ENCODE measurements around the gene GABBR2.

GABBR2 gene

GRCh38 chr9:98549401-98549800 lies 159.3 kb downstream of the GABBR2 start:
- peaks cover 7% of the 10 kb centered on the region; the same call in 1 of the 2 replicates for H3K27me3 ChIP-seq (ENCODE audit: low read depth, low read length)
- H3K4me2 ChIP-seq (ENCODE audit: low read length): no peak overlapping the region
- H3K4me3 ChIP-seq (ENCODE audit: low read length): no peak overlapping the region
- no peaks in the 10 kb centered on the region for H4K20me1 ChIP-seq (ENCODE audit: insufficient read depth, low read length)
- no peaks in the 10 kb centered on the region for H3K4me1 ChIP-seq (ENCODE audit: low read length)
- no peaks in the 10 kb centered on the region for H3K36me3 ChIP-seq (replicated peaks; ENCODE audit: low read depth, low read length)
- H3K27ac ChIP-seq (ENCODE audit: low read length): no peak overlapping the region
- no peaks in the 10 kb centered on the region for H3K9me3 ChIP-seq (ENCODE audit: insufficient read depth, low read length)
- no peaks in the 10 kb centered on the region for H3K79me2 ChIP-seq (ENCODE audit: low read length)
- H2AFZ ChIP-seq (ENCODE audit: low read depth, low read length): no peak overlapping the region
- TF ChIP-seq EZH2phosphoT487 (IDR thresholded peaks at IDR 0.05; ENCODE audit: low read depth): no peak
- TF ChIP-seq, protein P1, sequence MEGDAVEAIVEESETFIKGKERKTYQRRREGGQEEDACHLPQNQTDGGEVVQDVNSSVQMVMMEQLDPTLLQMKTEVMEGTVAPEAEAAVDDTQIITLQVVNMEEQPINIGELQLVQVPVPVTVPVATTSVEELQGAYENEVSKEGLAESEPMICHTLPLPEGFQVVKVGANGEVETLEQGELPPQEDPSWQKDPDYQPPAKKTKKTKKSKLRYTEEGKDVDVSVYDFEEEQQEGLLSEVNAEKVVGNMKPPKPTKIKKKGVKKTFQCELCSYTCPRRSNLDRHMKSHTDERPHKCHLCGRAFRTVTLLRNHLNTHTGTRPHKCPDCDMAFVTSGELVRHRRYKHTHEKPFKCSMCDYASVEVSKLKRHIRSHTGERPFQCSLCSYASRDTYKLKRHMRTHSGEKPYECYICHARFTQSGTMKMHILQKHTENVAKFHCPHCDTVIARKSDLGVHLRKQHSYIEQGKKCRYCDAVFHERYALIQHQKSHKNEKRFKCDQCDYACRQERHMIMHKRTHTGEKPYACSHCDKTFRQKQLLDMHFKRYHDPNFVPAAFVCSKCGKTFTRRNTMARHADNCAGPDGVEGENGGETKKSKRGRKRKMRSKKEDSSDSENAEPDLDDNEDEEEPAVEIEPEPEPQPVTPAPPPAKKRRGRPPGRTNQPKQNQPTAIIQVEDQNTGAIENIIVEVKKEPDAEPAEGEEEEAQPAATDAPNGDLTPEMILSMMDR (IDR thresholded peaks at IDR 0.05; ENCODE audit: low read depth, low read length): no peak
- H3K9ac ChIP-seq (ENCODE audit: low read length): no peak overlapping the region

- Histone ChIP-seq H3K4me1 (ENCODE audit: low read length) (no peaks in the 10 kb centered on the region), H3K79me2 (ENCODE audit: low read length) (no peaks in the 10 kb centered on the region), H4K20me1 (ENCODE audit: insufficient read depth, low read length) (no peaks in the 10 kb centered on the region), H3K36me3 (replicated peaks; ENCODE audit: low read depth, low read length) (no peaks in the 10 kb centered on the region), H2AFZ (ENCODE audit: low read depth, low read length) (no peak overlapping the region), H3K9me3 (ENCODE audit: insufficient read depth, low read length) (no peaks in the 10 kb centered on the region), H3K27ac (ENCODE audit: low read length) (no peak overlapping the region), H3K9ac (ENCODE audit: low read length) (no peak overlapping the region), H3K27me3 (ENCODE audit: low read depth, low read length) (peaks cover 9% of the 10 kb centered on the region; the same call in 1 of the 2 replicates), H3K4me2 (ENCODE audit: low read length) (no peak overlapping the region), H3K4me3 (ENCODE audit: low read length) (no peak overlapping the region)
- TF ChIP-seq, protein P1 (IDR thresholded peaks at IDR 0.05; ENCODE audit: low read depth, low read length): no peak
These were observed 161.1 kb downstream of the GABBR2 start for GRCh38 chr9:98547606-98548005.

DNA sequence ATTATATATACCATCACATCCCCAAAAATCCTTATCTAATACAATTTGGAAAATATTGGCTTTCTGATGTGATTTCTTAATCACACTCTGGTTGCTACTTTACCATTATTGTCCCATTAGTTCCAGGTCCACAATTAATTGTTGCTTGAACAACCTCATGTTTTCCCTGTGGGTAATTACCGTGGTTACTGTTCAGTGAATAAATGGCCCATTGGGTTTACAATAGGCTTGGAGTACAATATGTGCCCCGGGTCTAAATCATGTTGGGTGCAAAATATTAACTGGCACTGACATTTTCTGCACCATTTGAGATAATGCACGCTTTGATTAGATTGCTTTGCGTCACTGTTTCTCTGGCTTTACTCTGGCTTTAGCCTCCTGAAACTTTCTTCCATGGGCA lies 163.7 kb downstream of the GABBR2 start:
- Histone ChIP-seq H2AFZ (ENCODE audit: low read depth, low read length) (no peak overlapping the region), H3K9me3 (ENCODE audit: insufficient read depth, low read length) (no peaks in the 10 kb centered on the region), H3K4me3 (ENCODE audit: low read length) (no peak overlapping the region), H4K20me1 (ENCODE audit: insufficient read depth, low read length) (no peaks in the 10 kb centered on the region), H3K79me2 (ENCODE audit: low read length) (no peaks in the 10 kb centered on the region), H3K27me3 (ENCODE audit: low read depth, low read length) (peaks cover 9% of the 10 kb centered on the region), H3K36me3 (replicated peaks; ENCODE audit: low read depth, low read length) (no peaks in the 10 kb centered on the region), H3K27ac (ENCODE audit: low read length) (no peak overlapping the region), H3K4me2 (ENCODE audit: low read length) (no peak overlapping the region), H3K4me1 (ENCODE audit: low read length) (no peaks in the 10 kb centered on the region), H3K9ac (ENCODE audit: low read length) (no peak overlapping the region)
- TF ChIP-seq EZH2phosphoT487 (IDR thresholded peaks at IDR 0.05; ENCODE audit: low read depth): no peak
- TF ChIP-seq, protein P1 (IDR thresholded peaks at IDR 0.05; ENCODE audit: low read depth, low read length): no peak

DNA sequence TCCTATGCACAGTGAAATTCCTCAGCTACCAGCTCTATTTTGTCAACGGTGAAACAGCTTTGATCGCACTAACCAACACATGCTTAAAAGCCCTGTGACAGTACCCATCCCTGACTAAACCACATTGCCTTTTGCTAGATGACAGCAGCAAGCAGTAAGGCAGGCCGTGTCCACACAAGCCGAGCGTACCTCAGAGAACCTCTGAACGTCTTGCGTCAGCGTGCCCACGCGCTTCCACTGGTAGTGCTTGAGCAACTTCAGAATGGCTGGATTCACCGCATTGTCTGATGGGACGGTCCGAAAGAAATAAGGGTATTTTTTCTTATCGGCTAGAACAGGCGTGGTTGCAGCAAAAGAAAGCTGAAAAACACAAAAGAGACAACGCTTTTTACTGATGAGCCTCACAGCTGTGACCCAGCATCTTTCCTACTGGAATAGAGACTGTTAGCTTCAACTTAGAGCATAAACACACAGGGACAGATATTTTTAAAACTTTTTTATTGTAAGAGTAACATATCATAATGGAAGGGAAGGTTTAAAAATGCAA lies 167.0 kb downstream of the GABBR2 start:
- H3K9me3 ChIP-seq (ENCODE audit: insufficient read depth, low read length): no peaks in the 10 kb centered on the region
- no peak overlapping the region for H3K4me3 ChIP-seq (ENCODE audit: low read length)
- H3K27ac ChIP-seq (ENCODE audit: low read length): no peak overlapping the region
- no peaks in the 10 kb centered on the region for H3K4me1 ChIP-seq (ENCODE audit: low read length)
- H2AFZ ChIP-seq (ENCODE audit: low read depth, low read length): no peak overlapping the region
- H3K36me3 ChIP-seq (replicated peaks; ENCODE audit: low read depth, low read length): no peaks in the 10 kb centered on the region
- TF ChIP-seq, protein P1 (IDR thresholded peaks at IDR 0.05; ENCODE audit: low read depth, low read length): no peak
- TF ChIP-seq EZH2phosphoT487 (IDR thresholded peaks at IDR 0.05; ENCODE audit: low read depth): no peak
- H3K9ac ChIP-seq (ENCODE audit: low read length): no peak overlapping the region
- no peaks in the 10 kb centered on the region for H4K20me1 ChIP-seq (ENCODE audit: insufficient read depth, low read length)
- no peak overlapping the region for H3K4me2 ChIP-seq (ENCODE audit: low read length)
- H3K27me3 ChIP-seq (ENCODE audit: low read depth, low read length): peaks cover 9% of the 10 kb centered on the region
- H3K79me2 ChIP-seq (ENCODE audit: low read length): no peaks in the 10 kb centered on the region

Measured in OCI-LY3 (cell line).